Endothelial cell of umbilical vein (primary cell): Measurements from ENCODE around the gene SQOR.

Experiments
- FOS ChIP-seq: IDR thresholded peaks from 2 replicates; pipeline ENCODE4 v1.6.1; 2011; ENCODE audit warnings: mild to moderate bottlenecking, low read length, moderate library complexity, borderline replicate concordance; ENCODE audit not compliant: insufficient read depth
- POLR2A ChIP-seq: IDR thresholded peaks from 2 replicates; pipeline ENCODE4 v1.6.1; 2012; ENCODE audit warnings: low read depth, mild to moderate bottlenecking, control low read depth, low read length
- TF ChIP-seq, protein P1 (sequence below), 2 donors: IDR thresholded peaks; 1 replicate in 1 of 2; 2 replicates in 1 of 2; pipeline ENCODE4 v1.5.1; 2011; ENCODE audit warnings: low read length in 2 of 2, mild to moderate bottlenecking in 2 of 2, moderate library complexity in 2 of 2, control low read depth in 1 of 2, inconsistent platforms in 1 of 2, low read depth in 1 of 2; ENCODE audit not compliant: insufficient read depth in 1 of 2; ENCODE audit errors: extremely low read depth in 1 of 2

DNA sequence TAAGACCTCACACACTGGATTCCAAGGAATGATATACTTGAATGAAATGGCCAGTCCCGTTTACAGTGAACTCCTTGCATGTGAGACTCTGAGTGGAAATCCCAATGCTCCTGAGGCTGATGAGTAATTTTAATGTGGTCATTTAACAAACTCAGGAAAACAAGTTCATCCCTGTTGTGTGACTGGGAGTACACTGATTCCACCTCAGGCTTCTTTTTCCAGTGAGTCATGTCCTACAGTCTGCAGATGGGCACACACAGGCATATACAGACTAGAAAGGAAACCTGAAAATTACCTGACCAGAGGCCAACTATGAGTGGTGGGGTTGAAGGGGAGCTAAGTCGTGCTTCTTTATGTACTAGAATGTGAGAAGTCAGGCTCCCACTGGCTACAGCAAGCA is 5.8 kb downstream of the SQOR start:
- TF ChIP-seq, protein P1, sequence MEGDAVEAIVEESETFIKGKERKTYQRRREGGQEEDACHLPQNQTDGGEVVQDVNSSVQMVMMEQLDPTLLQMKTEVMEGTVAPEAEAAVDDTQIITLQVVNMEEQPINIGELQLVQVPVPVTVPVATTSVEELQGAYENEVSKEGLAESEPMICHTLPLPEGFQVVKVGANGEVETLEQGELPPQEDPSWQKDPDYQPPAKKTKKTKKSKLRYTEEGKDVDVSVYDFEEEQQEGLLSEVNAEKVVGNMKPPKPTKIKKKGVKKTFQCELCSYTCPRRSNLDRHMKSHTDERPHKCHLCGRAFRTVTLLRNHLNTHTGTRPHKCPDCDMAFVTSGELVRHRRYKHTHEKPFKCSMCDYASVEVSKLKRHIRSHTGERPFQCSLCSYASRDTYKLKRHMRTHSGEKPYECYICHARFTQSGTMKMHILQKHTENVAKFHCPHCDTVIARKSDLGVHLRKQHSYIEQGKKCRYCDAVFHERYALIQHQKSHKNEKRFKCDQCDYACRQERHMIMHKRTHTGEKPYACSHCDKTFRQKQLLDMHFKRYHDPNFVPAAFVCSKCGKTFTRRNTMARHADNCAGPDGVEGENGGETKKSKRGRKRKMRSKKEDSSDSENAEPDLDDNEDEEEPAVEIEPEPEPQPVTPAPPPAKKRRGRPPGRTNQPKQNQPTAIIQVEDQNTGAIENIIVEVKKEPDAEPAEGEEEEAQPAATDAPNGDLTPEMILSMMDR (IDR thresholded peaks at IDR 0.05; ENCODE audit: extremely low read depth in 1 of 2, insufficient read depth in 1 of 2, low read depth in 1 of 2, low read length in 2 of 2) = no peak
- TF ChIP-seq POLR2A (no peak), FOS (peak; percentile 91)
